WI38 (cell line): ENCODE data around the gene CCDC187.

Experiments used
- H3K4me3 ChIP-seq: 2 replicates; pipeline ENCODE4 v1.5.1; 2011; ENCODE audit warnings: low read depth, mild to moderate bottlenecking, control low read depth, low read length
- CTCF ChIP-seq: IDR thresholded peaks from 2 replicates; pipeline ENCODE4 v1.5.1; 2012; ENCODE audit warnings: low read depth, mild to moderate bottlenecking, control low read depth, low read length

The CCDC187 gene

GRCh38 chr9:136294437-136294836 is 9.5 kb downstream of the CCDC187 start:
- TF ChIP-seq CTCF: no peak
- H3K4me3 ChIP-seq: no peak overlapping the region

DNA sequence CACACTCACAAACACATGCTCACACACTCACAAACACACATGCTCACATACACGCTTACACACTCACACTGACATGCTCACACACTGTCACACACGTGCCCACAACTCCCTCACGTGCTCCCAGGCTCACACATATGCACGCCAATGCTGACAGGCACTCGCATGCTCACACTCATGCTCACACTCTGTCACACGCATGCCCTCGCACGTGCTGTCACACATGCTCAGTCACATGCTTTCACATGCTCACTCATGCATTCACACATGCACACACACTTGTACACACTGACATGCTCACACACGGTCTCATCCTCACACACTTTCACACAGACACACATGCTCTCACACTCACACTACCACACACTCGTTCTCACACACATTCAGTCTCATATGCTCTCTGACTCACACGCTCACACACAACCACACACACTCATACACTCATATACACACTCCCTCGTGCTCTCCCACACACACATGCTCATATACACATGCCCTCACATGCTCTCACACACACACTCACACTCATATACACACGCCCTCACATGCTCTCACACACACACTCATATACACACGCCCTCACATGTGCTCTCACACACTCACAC is 10.3 kb downstream of the CCDC187 start:
- no peak overlapping the region for H3K4me3 ChIP-seq
- TF ChIP-seq CTCF: no peak

DNA sequence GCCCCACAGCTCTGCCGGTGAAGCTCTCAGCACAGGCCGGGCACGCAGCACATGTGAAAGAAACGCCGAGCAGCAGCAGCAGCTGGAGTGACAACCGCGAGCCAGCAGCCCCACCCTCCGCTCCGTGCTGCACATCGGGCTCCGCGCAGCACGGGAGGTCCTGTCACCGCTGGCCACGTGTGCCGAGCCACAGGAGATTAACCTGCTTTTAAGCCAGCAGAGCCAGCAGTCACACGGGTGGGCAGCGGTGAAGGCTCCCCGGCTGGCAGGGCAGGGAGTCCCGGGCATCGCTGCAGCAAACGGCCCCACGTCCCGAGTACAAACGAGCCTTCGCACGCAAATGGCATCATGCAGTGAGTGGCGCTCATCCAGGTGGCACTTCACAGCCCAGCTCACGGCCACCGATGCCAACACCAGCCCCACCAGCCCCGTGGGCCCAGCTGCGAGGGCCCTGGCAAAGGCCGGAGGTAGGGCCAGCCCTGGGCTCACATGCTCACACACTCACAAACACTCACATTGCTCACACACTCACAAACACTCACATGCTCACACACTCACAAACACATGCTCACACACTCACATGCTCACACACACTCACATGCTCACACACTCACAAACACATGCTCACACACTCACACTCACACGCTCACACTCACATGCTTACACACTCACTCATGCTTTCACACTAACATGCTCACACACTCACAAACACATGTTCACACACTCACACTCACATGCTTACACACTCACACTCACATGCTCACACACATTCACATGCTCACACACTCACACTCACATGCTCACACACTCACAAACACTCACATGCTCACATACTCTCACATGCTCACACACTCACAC is 11.1 kb downstream of the CCDC187 start:
- no peak overlapping the region for H3K4me3 ChIP-seq
- no peak for TF ChIP-seq CTCF

DNA sequence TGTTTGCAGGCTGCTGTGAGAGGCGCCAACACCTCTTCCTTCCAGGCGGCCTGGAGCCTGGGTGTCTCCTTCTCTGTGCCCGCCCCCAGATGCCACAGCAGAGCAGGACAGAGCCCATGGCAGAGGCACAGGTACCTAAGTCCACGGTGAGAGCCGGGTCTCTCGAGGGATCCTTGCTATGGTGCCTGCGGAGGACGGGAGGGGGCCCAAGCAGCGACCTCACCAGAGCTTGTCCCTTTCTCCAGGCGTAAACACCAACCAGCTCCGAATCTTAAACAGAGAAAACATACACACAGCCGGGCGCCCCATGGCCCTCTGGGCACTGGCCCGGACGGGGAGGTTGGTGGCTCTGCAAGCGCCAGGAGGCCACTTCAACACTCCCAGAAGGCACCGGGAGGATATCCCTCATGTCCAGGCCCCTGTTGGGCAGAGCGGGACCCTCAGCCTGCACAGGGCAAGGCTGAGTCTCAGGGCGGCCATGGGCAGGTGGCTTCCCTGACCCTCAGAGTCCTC is 11.8 kb downstream of the CCDC187 start:
- TF ChIP-seq CTCF: no peak
- H3K4me3 ChIP-seq: no peak overlapping the region

DNA sequence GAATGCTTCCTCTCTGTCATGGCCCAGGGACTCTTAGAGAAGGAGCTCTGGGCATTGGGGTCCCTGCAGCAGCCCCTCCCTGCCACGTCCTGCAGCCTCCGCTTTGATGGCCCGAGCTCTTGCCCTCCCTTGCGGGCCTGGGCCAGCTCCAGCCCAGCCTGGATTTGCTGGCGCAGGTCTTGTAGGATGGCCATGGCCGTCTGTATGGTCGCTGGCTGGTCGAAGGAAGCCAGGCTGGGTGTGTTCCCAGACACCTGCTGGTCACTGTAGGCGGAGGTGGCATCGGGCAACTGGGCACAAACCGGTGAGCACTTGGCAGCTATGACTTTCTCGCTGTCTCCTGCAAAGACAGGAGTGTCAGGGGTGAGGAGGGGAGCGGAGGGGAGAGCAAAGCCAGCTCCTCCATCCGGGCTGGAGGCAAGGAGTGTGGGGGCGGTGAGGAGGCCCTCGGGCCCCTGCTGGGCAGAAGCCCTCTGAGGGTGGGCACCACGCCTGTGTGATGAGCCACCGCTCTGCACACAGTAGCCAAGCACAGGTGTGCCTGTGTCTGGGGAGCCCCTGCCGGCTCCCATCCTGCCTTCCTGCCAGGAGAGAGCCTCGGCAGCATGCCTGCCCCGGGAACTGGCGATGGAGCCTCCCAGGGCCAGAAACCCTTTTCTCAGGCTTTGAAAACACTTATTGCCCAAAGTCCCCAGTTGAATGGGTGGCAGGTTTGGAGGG is 12.4 kb downstream of the CCDC187 start:
- no peak for TF ChIP-seq CTCF

DNA sequence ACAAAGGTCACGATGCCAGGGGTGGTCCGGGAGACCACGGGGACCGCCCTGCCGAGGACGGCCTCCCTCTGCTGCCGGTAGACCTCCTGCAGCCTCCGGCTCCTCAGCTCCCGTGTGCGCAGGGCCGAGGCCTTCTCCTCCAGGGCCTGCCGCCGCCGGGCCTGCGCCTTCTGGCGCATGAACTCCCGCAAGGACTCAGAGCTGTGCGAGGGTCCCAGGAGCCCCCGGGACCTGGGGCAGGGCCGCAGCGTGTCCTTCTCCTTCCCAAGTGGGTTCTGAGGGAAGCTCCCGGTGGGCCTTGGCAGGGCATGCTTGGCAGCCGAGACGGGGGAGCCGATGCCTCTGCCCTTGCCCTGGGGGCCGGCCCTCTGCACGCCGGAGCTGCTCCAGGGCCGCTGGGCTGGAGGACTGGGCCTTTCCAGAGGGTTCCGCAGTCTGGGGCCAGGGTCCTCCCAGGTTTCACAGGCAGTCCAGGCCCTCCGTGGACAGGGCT is 13.3 kb downstream of the CCDC187 start:
- H3K4me3 ChIP-seq: no peak overlapping the region
- TF ChIP-seq CTCF: no peak

More for the DNA sequence above, 12.4 kb downstream of the CCDC187 start:
- H3K4me3 ChIP-seq: no peak overlapping the region
